Neural progenitor cell (in vitro differentiated cells): ENCODE results near the gene SCP2.

Experiments
- EZH2phosphoT487 ChIP-seq: fragments of 200-600 bp; sonication (generic); IDR thresholded peaks from 2 replicates; pipeline ENCODE4 v1.6.1; 2017; ENCODE audit warnings: antibody characterized with exemption
- TF ChIP-seq, protein P1 (sequence below): fragments of 200-600 bp; sonication (generic); IDR thresholded peaks from 2 replicates; pipeline ENCODE4 v1.5.1; 2017; ENCODE audit warnings: antibody characterized with exemption, mild to moderate bottlenecking

DNA sequence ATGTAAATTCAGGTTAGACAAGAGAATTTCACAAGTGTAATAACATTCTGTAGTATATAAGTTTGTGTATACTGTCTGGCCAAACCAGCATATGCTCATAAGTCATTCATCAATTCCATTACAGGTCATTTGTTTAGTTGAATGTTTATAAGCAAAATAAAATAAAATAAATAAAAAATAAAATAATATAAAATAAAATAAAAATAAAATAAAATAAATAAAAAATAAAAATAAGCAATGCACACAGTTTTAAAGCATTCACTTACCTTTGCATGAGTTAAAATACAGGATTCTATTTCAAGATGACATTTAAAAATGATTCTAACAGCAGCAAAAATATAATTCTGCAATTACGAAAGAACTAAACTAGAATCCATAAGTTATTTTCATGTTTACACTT lies 144.8 kb downstream of the SCP2 start:
- TF ChIP-seq, protein P1, sequence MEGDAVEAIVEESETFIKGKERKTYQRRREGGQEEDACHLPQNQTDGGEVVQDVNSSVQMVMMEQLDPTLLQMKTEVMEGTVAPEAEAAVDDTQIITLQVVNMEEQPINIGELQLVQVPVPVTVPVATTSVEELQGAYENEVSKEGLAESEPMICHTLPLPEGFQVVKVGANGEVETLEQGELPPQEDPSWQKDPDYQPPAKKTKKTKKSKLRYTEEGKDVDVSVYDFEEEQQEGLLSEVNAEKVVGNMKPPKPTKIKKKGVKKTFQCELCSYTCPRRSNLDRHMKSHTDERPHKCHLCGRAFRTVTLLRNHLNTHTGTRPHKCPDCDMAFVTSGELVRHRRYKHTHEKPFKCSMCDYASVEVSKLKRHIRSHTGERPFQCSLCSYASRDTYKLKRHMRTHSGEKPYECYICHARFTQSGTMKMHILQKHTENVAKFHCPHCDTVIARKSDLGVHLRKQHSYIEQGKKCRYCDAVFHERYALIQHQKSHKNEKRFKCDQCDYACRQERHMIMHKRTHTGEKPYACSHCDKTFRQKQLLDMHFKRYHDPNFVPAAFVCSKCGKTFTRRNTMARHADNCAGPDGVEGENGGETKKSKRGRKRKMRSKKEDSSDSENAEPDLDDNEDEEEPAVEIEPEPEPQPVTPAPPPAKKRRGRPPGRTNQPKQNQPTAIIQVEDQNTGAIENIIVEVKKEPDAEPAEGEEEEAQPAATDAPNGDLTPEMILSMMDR: no peak
- TF ChIP-seq EZH2phosphoT487: no peak
